Glomerular endothelial cell (primary cell): Measurements from ENCODE around the gene CCN5. TPM values are rescaled to one million over a fixed set of nuclear protein-coding genes. Genes with fewer than 3 reads are reported as not detected.

Source experiments
- DNase-seq: peaks from one replicate; pipeline ENCODE4 v3.0.0-alpha.2; 2011; ENCODE audit warnings: low read depth, low spot score; ENCODE audit errors: extremely low read depth
- total RNA-seq: library from RNA; depleted of rRNA; stranded (reverse); fragments of >200 nt; gene quantifications from 2 replicates; pipeline ENCODE4 v1.2.3, GENCODE V29; 2015

CCN5 gene
- total RNA-seq, 1 donor from 2014 or later, result not detected

DNA sequence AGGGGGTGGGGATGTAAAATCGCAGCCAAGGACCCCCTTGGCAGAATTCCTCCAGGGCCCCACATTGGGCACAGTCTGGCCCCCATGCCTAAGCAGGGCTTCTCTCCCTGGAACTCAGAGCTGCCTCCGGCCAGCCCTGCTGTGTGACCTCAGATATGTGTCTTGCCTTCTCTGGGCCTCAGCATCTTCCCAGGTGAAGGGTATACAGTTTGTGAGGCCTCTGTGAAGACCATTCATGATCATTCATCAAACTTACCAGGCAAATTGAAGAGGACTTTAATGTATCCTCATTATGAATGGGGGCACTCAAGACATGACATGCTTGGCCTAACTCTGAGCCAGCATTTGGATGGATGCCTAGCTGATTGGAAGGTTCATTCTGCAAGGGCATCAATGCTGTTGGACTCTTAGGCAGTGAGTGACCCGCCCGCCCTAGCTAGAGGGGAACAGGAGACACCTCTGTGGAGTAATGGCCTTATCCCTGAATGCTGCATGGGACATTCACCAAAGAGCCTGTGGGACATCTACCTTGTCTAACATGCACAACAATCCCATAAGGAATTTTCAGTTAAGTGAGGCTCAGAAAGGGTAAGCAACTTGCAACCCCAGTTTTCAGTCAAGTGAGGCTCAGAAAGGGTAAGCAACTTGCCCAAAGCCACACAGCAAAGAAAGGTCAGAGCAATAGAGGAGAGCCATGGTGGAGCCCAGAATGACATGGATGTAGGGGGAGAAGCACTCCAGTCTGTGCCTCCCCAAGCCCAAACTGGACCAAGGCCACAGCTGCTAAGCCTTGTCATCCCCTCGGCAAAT, 535 bp downstream of the CCN5 start:
- no peak for DNase-seq

DNA sequence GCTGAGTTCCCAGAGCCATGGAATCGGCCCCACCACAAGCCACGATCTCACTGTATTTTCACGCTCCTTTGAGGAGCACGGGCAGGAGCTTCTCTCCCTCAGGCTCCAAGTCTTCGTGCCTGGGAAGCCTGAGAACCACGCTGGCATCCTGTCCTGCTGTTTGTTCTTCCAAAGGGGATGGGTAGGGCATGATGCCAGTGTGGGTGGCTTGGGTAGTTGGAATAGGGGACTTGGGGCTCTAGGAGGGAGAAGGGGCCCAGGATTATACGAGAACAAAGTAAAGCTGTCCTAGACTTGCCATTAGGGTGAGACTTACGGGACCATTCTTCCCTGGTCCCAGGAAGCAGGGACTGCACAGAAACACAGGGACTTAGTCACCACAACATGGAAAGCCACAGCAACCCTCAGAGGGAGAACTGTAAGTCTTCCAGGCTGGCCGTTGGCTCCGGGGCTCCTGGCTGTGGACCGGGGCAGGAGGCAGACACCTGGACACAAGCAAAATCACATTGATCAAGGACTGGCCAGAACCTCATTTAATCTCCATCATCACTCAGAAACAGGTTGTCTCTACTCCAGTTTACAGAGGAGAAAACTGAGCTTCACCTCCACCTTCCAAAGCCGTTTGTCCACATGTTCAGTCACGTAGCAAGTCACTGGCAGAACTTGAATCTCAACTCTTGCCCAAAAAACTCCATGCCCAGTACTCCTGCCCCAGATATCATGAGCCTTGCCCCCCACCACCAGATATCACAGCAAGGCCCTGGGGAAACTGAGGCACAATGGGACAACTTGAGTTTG, 1.3 kb downstream of the CCN5 start:
- DNase-seq, result no peak

DNA sequence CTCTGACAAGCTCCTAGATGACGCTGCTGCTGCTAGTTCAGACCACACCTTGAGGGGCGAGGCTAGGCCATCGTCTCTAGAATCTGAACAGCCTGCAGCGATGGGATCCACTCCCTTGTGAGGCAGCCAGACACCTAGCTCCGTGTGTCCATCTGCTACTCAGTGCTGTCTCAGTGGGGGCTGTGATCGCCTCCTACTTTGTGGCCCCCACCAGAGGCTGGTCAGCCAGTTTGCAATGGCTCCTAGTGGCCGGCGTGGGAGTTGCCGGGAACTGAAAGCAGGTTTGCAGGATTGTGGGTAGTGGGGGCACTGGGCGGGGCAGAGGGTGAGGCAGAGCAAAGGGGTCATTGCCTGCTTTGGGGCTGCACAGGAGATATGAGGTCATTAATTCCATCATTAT, 2.8 kb downstream of the CCN5 start:
- no peak for DNase-seq

- no peak for DNase-seq
Observed at GRCh38 chr20:44719841-44720240, 4.7 kb downstream of the CCN5 start.

- no peak for DNase-seq
Observed at GRCh38 chr20:44720621-44720996, 5.4 kb downstream of the CCN5 start.

DNA sequence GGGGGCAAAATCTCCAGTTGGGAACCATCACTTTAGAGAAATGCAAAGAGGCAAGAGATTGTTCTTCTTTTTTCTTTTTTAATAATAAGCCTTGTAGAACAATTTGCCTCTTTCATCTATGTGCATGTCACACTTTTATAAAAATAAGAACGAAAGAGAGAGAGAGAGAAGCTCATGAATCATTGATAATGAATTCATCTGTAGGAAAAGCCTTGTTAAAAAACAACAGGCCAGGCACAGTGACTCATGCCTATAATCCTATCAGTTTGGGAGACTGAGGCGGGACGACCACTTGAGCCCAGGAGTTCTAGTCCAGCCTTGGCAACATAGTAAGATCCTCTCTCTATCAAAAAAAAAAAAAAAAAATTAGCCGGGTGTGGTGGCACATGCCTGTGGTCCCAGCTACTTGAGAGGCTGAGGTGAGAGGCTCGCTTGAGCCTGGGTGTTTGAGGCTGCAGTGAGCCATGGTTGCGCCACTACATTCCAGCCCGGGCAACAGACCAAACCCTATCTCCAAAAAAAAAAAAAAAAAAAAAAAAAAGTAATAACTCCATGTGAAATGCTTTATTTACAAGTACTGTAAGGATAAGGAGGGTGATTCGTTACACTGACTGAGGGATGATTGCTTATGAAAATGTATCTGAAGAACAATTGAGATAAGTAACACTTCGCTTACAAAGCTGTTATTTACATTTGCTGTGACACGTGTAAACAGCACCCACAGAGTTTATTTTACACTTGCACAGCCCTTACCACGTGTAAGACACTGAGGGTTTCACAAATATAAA, 6.0 kb downstream of the CCN5 start:
- DNase-seq, result no peak

- DNase-seq, result no peak
Observed at GRCh38 chr20:44721785-44722054, 6.6 kb downstream of the CCN5 start.

DNA sequence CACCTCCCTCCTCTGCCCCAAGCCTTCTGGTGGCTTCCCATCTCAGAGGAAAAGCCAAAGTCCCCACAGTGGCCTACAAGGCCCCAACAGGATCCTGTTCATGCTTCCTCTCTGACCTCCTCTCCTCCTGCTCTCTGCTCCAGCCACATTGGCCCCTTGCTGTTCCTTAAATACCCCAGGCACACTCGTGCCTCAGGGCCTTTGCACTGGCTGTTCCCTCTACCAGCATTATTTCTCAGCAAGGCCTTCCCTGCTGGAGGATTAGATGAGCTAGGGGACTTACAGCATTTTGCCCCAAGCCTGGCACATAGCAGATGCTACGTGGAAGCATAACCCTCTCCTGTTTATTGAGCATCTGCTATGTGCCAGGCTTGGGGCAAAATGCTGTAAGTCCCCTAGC, 7.8 kb downstream of the CCN5 start:
- DNase-seq, result no peak

DNA sequence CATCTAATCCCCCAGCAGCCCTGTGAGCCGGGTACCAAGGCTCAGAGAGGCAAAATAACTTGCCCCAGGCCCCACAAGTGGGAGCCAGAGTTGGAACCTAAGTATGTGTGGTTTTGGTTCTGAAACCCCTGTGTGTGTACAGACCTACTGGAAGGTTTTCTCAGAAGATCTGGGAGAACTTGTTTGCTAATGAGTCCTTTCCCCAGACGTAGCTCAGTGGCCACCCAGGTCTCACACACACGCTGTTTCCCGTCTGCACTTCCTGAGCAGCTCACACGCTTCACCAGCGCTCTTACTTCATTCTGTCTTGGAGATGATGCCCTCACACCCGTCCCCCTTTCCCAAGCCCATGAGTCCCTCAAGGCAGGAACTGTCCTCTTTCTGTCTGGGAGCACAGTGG, 8.2 kb downstream of the CCN5 start:
- DNase-seq, result no peak

DNA sequence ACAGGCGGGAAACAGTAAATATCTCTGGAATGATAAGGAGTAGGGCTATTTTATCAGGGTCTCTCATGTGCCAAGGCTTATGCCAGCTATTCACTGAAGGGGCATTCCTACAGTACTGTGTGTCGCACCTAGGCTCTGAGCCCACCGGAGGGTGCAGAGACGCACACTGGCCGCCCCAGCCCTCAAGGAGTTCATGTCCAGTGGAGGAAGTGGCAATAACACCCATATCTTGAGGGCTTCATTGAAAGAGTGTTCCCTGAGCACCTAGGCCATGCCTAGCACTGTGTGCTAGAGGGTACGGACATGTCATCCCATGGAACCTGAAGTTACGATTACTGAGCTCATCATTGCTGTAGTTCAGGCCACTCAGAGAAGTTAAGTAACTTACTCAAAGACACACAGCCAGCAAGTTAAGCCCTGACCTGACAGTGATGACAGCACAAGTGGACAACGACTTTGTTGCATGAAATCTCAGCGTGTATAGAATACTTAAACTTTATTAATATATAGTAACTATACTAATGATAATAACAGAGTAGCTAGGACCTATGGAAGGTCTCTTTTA, 8.7 kb downstream of the CCN5 start:
- DNase-seq, result no peak

GRCh38 chr20:44724423-44725091, 9.4 kb downstream of the CCN5 start:
- DNase-seq, result no peak

DNA sequence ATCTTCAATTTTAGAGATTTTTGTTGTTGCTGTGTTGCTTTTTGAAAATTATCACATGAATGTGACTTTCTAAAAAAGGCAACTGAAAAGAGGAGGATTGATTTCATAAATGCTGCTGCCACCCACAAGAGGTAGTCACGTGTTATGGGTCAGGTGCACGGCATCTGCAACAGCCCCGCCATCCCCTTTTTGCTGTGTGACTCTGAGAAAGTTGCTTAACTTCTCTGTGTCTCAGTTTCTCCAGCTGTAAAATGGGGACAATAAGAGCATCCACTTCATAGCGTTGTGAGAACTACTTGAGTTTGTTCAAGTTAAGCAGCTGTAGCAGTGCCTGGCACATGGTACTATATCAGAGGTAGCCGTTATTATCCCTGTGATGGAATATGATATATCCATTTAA, 10.7 kb downstream of the CCN5 start:
- no peak for DNase-seq

DNA sequence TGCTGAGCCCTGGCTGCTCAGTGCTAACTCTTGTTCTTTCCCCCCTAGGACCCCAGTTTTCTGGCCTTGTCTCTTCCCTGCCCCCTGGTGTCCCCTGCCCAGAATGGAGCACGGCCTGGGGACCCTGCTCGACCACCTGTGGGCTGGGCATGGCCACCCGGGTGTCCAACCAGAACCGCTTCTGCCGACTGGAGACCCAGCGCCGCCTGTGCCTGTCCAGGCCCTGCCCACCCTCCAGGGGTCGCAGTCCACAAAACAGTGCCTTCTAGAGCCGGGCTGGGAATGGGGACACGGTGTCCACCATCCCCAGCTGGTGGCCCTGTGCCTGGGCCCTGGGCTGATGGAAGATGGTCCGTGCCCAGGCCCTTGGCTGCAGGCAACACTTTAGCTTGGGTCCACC, 11.9 kb downstream of the CCN5 start:
- DNase-seq, result no peak

DNA sequence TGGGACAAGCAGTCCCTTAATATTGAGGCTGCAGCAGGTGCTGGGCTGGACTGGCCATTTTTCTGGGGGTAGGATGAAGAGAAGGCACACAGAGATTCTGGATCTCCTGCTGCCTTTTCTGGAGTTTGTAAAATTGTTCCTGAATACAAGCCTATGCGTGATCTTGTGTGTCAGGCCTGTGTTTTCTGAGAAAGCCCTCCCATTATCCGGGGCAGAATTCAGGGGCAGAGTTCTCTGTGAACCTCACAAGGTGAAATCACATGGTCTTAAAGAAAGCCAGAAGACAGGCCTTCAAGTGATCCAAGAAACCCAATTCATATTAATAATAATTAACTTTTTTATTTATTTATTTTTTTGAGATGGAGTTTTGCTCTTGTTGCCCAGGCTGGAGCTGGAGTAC, 12.5 kb downstream of the CCN5 start:
- DNase-seq, result no peak

GRCh38 chr20:44728801-44729443, 13.8 kb downstream of the CCN5 start:
- no peak for DNase-seq

- DNase-seq, result peak; percentile 70
Observed at GRCh38 chr20:44730441-44730840, 15.3 kb downstream of the CCN5 start.

DNA sequence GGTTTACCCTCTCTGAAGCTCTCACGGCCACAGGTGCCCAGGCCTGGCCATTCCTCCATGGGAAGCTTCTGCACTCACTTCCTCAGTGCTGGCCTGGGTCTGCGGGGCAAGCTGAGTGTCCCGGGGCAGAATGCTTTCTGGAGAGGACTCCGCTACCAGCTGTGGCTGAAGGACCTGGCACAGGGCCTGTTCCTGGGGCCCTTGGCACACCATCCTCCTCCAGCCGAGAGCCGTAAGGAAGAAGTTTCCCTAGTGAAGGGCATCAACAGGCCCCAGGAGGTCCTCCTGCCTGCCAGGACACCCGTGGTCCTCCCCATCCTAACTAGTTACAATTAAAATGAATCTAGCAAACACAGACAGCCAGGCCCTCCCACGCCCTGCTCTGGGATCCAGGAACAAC, 16.5 kb downstream of the CCN5 start:
- DNase-seq, result no peak

- no peak for DNase-seq
Observed at GRCh38 chr20:44732327-44732726, 17.2 kb downstream of the CCN5 start.

- no peak for DNase-seq
Observed at GRCh38 chr20:44733341-44734069, 18.3 kb downstream of the CCN5 start.

- no peak for DNase-seq
Observed at GRCh38 chr20:44734938-44735337, 19.8 kb downstream of the CCN5 start.
